RWPE1 (cell line): ENCODE data around the gene RNASE2.
"Not testable (repeated sequence)": the region's sequence is repeated elsewhere in the genome, so short reads cannot be mapped to it uniquely, and the experiment has no call there.

ENCODE experiments used
- CTCF ChIA-PET: fragments of 350-600 bp; sonication (Branson Sonifier 250); formaldehyde crosslinking; extraction: SDS; loops from one replicate; lab custom pipeline; 2021; lab: Yijun Ruan, JAX
- POLR2A ChIA-PET: fragments of 400-600 bp; formaldehyde crosslinking; extraction: SDS; loops from one replicate; lab custom pipeline; 2020; ENCODE audit warnings: antibody characterized with exemption; ENCODE audit not compliant: low non-redundant PET; lab: Yijun Ruan, JAX
- DNase-seq: peaks from one replicate; pipeline ENCODE4 v3.0.0; 2012; ENCODE audit warnings: low spot score
- H3K27ac ChIP-seq: fragments of 450-650 bp; 2 replicates; pipeline ENCODE4 v1.5.1; 2017
- TF ChIP-seq, protein P1 (sequence below): fragments of 450-650 bp; conservative IDR thresholded peaks from 2 replicates; pipeline ENCODE4 v1.5.1; 2017; ENCODE audit warnings: low read depth, mild to moderate bottlenecking

RNASE2 gene

DNA sequence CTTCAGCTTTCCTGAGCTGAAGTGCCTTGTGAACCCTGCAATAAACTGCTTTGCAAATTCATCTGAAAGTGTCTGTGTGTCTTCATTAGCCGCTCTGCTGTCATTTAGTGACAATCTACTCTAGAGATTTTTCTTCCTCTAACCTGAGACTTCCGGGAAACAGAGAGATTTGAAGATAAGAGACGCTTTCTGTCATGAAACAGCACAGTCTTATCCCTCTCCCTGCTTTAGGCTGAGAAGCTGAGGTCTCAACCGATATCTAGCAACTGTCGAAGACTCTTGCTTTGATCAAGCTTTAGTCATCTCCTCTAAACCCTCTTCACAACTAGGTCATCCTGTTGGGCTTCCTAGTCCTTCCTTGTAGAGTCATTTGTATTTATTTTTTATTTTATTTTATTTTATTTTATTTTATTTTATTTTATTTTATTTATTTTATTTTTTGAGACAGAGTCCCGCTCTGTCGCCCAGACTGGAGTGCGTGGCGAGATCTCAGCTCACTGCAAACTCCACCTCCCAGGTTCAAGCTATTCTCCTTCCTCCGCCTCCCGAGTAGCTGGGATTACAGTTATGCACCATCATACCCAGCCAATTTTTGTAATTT, 1.2 kb downstream of the RNASE2 start:
- TF ChIP-seq, protein P1, sequence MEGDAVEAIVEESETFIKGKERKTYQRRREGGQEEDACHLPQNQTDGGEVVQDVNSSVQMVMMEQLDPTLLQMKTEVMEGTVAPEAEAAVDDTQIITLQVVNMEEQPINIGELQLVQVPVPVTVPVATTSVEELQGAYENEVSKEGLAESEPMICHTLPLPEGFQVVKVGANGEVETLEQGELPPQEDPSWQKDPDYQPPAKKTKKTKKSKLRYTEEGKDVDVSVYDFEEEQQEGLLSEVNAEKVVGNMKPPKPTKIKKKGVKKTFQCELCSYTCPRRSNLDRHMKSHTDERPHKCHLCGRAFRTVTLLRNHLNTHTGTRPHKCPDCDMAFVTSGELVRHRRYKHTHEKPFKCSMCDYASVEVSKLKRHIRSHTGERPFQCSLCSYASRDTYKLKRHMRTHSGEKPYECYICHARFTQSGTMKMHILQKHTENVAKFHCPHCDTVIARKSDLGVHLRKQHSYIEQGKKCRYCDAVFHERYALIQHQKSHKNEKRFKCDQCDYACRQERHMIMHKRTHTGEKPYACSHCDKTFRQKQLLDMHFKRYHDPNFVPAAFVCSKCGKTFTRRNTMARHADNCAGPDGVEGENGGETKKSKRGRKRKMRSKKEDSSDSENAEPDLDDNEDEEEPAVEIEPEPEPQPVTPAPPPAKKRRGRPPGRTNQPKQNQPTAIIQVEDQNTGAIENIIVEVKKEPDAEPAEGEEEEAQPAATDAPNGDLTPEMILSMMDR: no peak
- DNase-seq: no peak
- ChIA-PET POLR2A (no interaction called here), CTCF (interaction anchor here (1.8 kb wide), 1 partner anchor 15 kb away, joined by 9 read pairs; no protein-coding TSS in a partner anchor)
- H3K27ac ChIP-seq: no peak overlapping the region

DNA sequence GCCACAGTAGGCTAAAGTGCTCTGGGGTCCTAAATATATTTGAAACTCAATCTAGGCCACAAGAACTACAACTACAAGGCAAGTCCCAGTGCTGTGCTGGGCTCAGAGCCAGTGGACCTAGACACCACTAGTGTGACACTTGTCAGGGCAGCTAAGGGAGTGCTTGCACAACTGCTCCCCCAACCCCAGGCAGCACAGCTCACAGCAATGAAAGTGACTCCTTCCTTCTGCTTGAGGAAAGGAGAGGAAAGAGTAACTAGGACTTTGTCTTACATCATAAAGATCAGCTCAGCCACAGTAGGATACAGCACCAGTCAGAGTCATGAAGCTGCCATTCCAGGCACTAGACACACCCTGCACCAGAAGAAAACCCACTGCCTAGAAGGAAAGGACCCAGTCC, 3.7 kb downstream of the RNASE2 start:
- POLR2A ChIA-PET, CTCF ChIA-PET, DNase-seq: not testable (repeated sequence)

DNA sequence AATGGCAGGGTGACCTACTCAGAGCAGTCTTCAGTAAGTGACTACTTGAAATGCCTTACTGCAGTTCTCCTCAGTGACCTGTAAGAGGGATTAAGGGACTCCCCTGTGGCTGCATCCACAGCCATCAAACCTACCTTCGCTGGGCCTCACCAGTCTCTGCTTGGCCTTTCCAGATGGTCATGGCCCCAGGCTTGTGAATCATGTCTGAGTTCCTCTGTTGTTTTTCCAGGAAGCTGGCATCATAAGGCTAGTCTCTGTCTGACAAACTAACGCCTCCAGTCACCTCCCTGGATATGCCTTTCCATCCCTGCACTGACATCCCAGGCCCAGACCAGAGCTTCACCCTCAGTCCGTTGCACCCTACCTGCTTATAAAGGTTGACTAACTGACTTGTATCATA, 14.0 kb downstream of the RNASE2 start:
- no peak overlapping the region for H3K27ac ChIP-seq
- TF ChIP-seq, protein P1: no peak
- no peak for DNase-seq
- ChIA-PET POLR2A (no interaction called here), CTCF (no interaction called here)

More for the DNA sequence above, 3.7 kb downstream of the RNASE2 start:
- H3K27ac ChIP-seq: not testable (repeated sequence)

DNA sequence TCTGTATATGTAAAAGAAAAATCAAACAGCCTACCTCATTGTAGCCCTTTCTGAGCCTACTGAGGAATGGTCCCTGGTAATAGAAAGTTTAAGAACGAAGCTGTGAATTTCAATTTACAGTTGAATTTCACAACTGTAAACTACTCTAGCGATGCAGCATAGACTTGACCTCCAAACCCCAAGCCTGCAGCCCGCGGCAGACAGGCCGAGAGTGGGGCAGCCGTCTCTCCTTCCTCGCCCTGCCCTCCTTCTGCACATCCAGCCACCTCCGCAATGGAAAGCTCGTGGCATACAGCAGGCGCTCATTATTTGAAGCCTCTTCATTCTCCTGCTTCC, 15.3 kb downstream of the RNASE2 start:
- ChIA-PET POLR2A (no interaction called here), CTCF (interaction anchor here (0.6 to 1.8 kb wide), 19 partner anchors 8 to 435 kb away, joined by 3 to 19 read pairs (median 4); no protein-coding TSS in a partner anchor)
- no peak overlapping the region for H3K27ac ChIP-seq
- TF ChIP-seq, protein P1: no peak
- DNase-seq: no peak

DNA sequence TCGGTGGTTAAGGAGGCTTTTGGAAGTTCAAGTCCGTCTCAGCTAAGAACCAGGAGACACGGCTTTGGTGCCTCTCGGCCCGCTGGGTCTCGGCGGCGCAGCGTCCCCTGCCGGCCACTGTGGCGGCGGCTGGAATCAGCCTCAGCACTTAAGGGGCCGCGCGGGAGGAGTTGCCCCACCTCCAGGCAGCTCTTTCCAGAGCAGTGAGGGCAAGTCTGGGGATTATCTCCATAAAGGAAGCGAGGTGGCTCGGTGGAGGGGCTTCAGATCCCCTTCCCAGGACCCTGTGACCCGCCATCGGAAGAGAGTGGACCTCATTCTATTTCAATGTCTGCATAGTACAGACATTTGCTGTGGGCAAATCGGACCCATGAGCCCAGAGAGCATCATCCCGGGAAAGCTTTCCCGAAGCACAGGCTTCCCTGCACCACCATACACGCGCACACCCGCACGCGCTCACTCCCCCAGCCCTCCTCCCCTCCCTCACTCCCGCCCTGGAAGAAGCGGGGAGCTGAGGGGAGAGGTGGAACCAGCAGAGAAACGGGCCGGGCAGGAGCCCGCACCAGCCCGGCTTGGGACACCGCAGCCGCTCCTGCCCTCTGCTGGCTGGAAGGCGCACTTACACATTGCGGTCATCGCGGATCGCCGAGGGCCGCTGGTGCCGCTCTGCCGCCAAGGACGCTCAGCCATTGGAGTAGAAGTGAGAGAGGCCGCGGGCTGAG, 15.9 kb downstream of the RNASE2 start:
- POLR2A ChIA-PET: interaction anchor here (1.0 kb wide), 1 partner anchor 115 kb away, joined by 3 read pairs; no protein-coding TSS in a partner anchor
- peak; percentile 72 for DNase-seq
- CTCF ChIA-PET: interaction anchor here (0.6 to 1.9 kb wide), 29 partner anchors 8 to 1296 kb away, joined by 3 to 19 read pairs (median 5); partner anchors contain the start of genes APEX1 and OSGEP
- TF ChIP-seq, protein P1: peak; percentile 93
- peak overlapping the region; percentile 44 for H3K27ac ChIP-seq

DNA sequence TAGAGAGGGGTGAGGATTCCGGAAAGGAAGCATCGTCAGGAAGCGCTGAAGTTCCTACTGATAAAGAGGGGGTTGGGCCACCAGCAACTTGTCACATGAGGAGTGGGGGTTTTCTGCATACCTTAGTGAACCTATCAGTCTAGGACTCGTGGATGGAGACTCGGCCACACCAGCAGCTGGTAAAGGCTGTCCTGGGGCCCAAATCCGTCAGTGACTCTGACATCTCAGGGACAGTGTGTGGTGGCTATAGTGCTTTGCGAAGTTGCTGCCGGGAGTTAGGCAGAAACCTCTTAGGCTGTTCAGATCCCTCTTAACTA, 16.4 kb downstream of the RNASE2 start:
- no peak for DNase-seq
- CTCF ChIA-PET: interaction anchor here (0.6 to 1.9 kb wide), 18 partner anchors 9 to 628 kb away, joined by 3 to 19 read pairs (median 6); partner anchors contain the start of genes APEX1, OSGEP and PARP2
- POLR2A ChIA-PET: interaction anchor here (1.0 kb wide), 1 partner anchor 116 kb away, joined by 3 read pairs; no protein-coding TSS in a partner anchor
- TF ChIP-seq, protein P1: no peak; the same call in 1 of the 2 replicates
- H3K27ac ChIP-seq: peak overlapping the region; percentile 44
